ENCODE results near the gene EAPP. TPM values are rescaled to one million over a fixed set of nuclear protein-coding genes. Genes with fewer than 3 reads are reported as not detected.

The EAPP gene
- total and polyA plus RNA-seq, 2 of the 13 experiments (the other 11 are each of a cell fraction or from before 2014, with no cell fraction given), result 68.7 to 110 TPM

GRCh38 chr14:34554540-34555250 lies 15.2 kb upstream of the EAPP start (continued):
- TF ChIP-seq ZNF614 (CRISPR knock-in tag; IDR thresholded peaks at IDR 0.05; ENCODE audit: borderline replicate concordance) (no peak), PHF8 (CRISPR knock-in tag; IDR thresholded peaks at IDR 0.05) (no peak), PAX8 (CRISPR knock-in tag; IDR thresholded peaks at IDR 0.05; ENCODE audit: borderline replicate concordance) (0 out of 2 replicates have a peak, but pooled peaks have one; percentile 58), ZNF10 (CRISPR knock-in tag; IDR thresholded peaks at IDR 0.05; ENCODE audit: borderline replicate concordance, low read depth) (no peak), ZNF678 (CRISPR knock-in tag; IDR thresholded peaks at IDR 0.05) (peak; percentile 68; the same call in 1 of the 2 replicates), ZNF574 (CRISPR knock-in tag; IDR thresholded peaks at IDR 0.05) (0 out of 2 replicates have a peak, but pooled peaks have one; percentile 34), MAFK (conservative IDR thresholded peaks at IDR 0.05 in 1 of 2, IDR thresholded peaks at IDR 0.05 in 1 of 2; ENCODE audit: low read length in 2 of 2) (peak in 1 of 2 experiments; percentile 0; a peak in 2 of 4 replicates), GATAD1 (CRISPR knock-in tag; IDR thresholded peaks at IDR 0.05) (0 out of 2 replicates have a peak, but pooled peaks have one; percentile 11), BRCA1 (CRISPR knock-in tag; IDR thresholded peaks at IDR 0.05) (peak; percentile 62; the same call in 1 of the 2 replicates), ZSCAN29 (CRISPR knock-in tag; conservative IDR thresholded peaks at IDR 0.05) (0 out of 2 replicates have a peak, but pooled peaks have one; percentile 48), HNF4G (IDR thresholded peaks at IDR 0.05; ENCODE audit: borderline replicate concordance, low read depth, low read length) (no peak), HNF4G (CRISPR knock-in tag; IDR thresholded peaks at IDR 0.05; ENCODE audit: borderline replicate concordance, low read depth) (0 out of 2 replicates have a peak, but pooled peaks have one; percentile 31), ZNF276 (CRISPR knock-in tag; IDR thresholded peaks at IDR 0.05; ENCODE audit: low read depth) (0 out of 2 replicates have a peak, but pooled peaks have one; percentile 38), MYPOP (CRISPR knock-in tag; IDR thresholded peaks at IDR 0.05) (no peak), ZC3H13 (CRISPR knock-in tag; IDR thresholded peaks at IDR 0.05) (no peak), ZNF567 (CRISPR knock-in tag; IDR thresholded peaks at IDR 0.05; ENCODE audit: borderline replicate concordance) (0 out of 2 replicates have a peak, but pooled peaks have one; percentile 13), RELA (CRISPR knock-in tag; IDR thresholded peaks at IDR 0.05) (0 out of 2 replicates have a peak, but pooled peaks have one; percentile 7), ZBTB26 (CRISPR knock-in tag; IDR thresholded peaks at IDR 0.05; ENCODE audit: borderline replicate concordance) (no peak), HOXA3 (CRISPR knock-in tag; IDR thresholded peaks at IDR 0.05) (peak; percentile 60; the same call in 1 of the 2 replicates), PBX2 (CRISPR knock-in tag; IDR thresholded peaks at IDR 0.05) (no peak)
